D721Med (cell line): ENCODE measurements around the gene SDSL.

Experiments used
- DNase-seq: peaks from one replicate; pipeline ENCODE4 v3.0.0; 2011; ENCODE audit warnings: low spot score; ENCODE audit not compliant: insufficient read length
- FAIRE-seq: peaks from 2 replicates; lab custom pipeline; 2011; peaks lifted over from hg19 to GRCh38; lab: Jason Lieb, UNC
- CTCF ChIP-seq: IDR thresholded peaks from 2 replicates; pipeline ENCODE4 v1.5.1; 2012; ENCODE audit warnings: mild to moderate bottlenecking, control low read depth; ENCODE audit not compliant: insufficient read depth; ENCODE audit errors: missing control alignments

Gene SDSL

GRCh38 chr12:113445544-113446171 is 23.5 kb downstream of the SDSL start:
- TF ChIP-seq CTCF: no peak
- FAIRE-seq (no peak), DNase-seq (no peak)

GRCh38 chr12:113448873-113449272 is 26.7 kb downstream of the SDSL start:
- no peak for DNase-seq
- FAIRE-seq: no peak
- TF ChIP-seq CTCF: no peak

GRCh38 chr12:113449299-113449698 is 27.1 kb downstream of the SDSL start:
- no peak for FAIRE-seq
- TF ChIP-seq CTCF: no peak
- DNase-seq: no peak

- no peak for FAIRE-seq
- TF ChIP-seq CTCF: no peak
- DNase-seq: no peak
These were observed 27.7 kb downstream of the SDSL start for GRCh38 chr12:113449839-113450238.

GRCh38 chr12:113452458-113452857 is 30.3 kb downstream of the SDSL start:
- no peak for DNase-seq
- no peak for TF ChIP-seq CTCF
- no peak for FAIRE-seq

GRCh38 chr12:113453330-113453729 is 31.1 kb downstream of the SDSL start:
- no peak for DNase-seq
- TF ChIP-seq CTCF: no peak
- FAIRE-seq: no peak

GRCh38 chr12:113456199-113456598 is 34.0 kb downstream of the SDSL start:
- FAIRE-seq (no peak), DNase-seq (no peak)
- TF ChIP-seq CTCF: no peak
